ENCODE measurements around the gene PDHX.

GRCh38 chr11:34887260-34887659 lies 29.2 kb upstream of the PDHX start:
- TF ChIP-seq CTCF (conservative IDR thresholded peaks at IDR 0.05; ENCODE audit: low read depth, low read length) (no peak), EZH2 (IDR thresholded peaks at IDR 0.05; ENCODE audit: borderline replicate concordance, low read depth, low read length, poor library complexity, severe bottlenecking) (no peak)
